Measurements from ENCODE around the gene PHYHIPL.
"Not testable (repeated sequence)": the region's sequence is repeated elsewhere in the genome, so short reads cannot be mapped to it uniquely, and the experiment has no call there.

PHYHIPL gene

GRCh38 chr10:59206204-59206720 lies 29.8 kb downstream of the PHYHIPL start:
- DNase-seq (ENCODE audit: low read depth) = no peak

- no peak for DNase-seq (ENCODE audit: low read depth)
Measured at GRCh38 chr10:59212301-59212798, 35.9 kb downstream of the PHYHIPL start.

- no peak for DNase-seq (ENCODE audit: low read depth)
Measured at GRCh38 chr10:59214160-59214559, 37.7 kb downstream of the PHYHIPL start.

- no peak for DNase-seq (ENCODE audit: low read depth)
Measured at GRCh38 chr10:59216178-59216869, 39.9 kb downstream of the PHYHIPL start.

- DNase-seq (ENCODE audit: low read depth) = no peak
Measured at GRCh38 chr10:59222788-59223187, 46.3 kb downstream of the PHYHIPL start.

- DNase-seq (ENCODE audit: low read depth) = not testable (repeated sequence)
Measured at GRCh38 chr10:59223597-59223996, 47.2 kb downstream of the PHYHIPL start.

GRCh38 chr10:59225211-59225610 lies 48.8 kb downstream of the PHYHIPL start:
- no peak for DNase-seq (ENCODE audit: low read depth)

- DNase-seq (ENCODE audit: low read depth) = no peak
Measured at GRCh38 chr10:59227136-59227673, 50.8 kb downstream of the PHYHIPL start.

GRCh38 chr10:59229441-59229840 lies 53.0 kb downstream of the PHYHIPL start:
- no peak for DNase-seq (ENCODE audit: low read depth)

GRCh38 chr10:59234194-59234593 lies 57.8 kb downstream of the PHYHIPL start:
- DNase-seq (ENCODE audit: low read depth) = no peak

GRCh38 chr10:59234816-59235429 lies 58.5 kb downstream of the PHYHIPL start:
- DNase-seq (ENCODE audit: low read depth) = no peak

GRCh38 chr10:59236064-59236697 lies 59.7 kb downstream of the PHYHIPL start:
- no peak for DNase-seq (ENCODE audit: low read depth)

- no peak for DNase-seq (ENCODE audit: low read depth)
Measured at GRCh38 chr10:59237775-59238174, 61.3 kb downstream of the PHYHIPL start.

GRCh38 chr10:59239108-59239507 lies 62.7 kb downstream of the PHYHIPL start:
- not testable (repeated sequence) for DNase-seq (ENCODE audit: low read depth)

- DNase-seq (ENCODE audit: low read depth) = no peak
Measured at GRCh38 chr10:59240582-59241183, 64.2 kb downstream of the PHYHIPL start.

GRCh38 chr10:59242057-59242456 lies 65.6 kb downstream of the PHYHIPL start:
- DNase-seq (ENCODE audit: low read depth) = no peak

GRCh38 chr10:59242991-59243390 lies 66.5 kb downstream of the PHYHIPL start:
- DNase-seq (ENCODE audit: low read depth) = no peak

- DNase-seq (ENCODE audit: low read depth) = no peak
Measured at GRCh38 chr10:59243611-59244195, 67.3 kb downstream of the PHYHIPL start.

- no peak for DNase-seq (ENCODE audit: low read depth)
Measured at GRCh38 chr10:59244871-59245270, 68.4 kb downstream of the PHYHIPL start.

GRCh38 chr10:59245686-59246085 lies 69.2 kb downstream of the PHYHIPL start:
- DNase-seq (ENCODE audit: low read depth) = no peak

- DNase-seq (ENCODE audit: low read depth) = no peak
Measured at GRCh38 chr10:59252491-59252890, 76.0 kb downstream of the PHYHIPL start.

GRCh38 chr10:59255463-59255862 lies 79.0 kb downstream of the PHYHIPL start:
- DNase-seq (ENCODE audit: low read depth) = no peak
